GM12875 (cell line): ENCODE results near the gene SSNA1.

Experiments used
- H3K4me3 ChIP-seq: one replicate; pipeline ENCODE4 v1.5.1; 2011; ENCODE audit warnings: low read depth, low read length, control low read depth
- TF ChIP-seq, protein P1 (sequence below): IDR thresholded peaks from 2 replicates; pipeline ENCODE4 v1.5.1; 2011; ENCODE audit warnings: low read depth, mild to moderate bottlenecking, control low read depth, inconsistent platforms, low read length, moderate library complexity, borderline replicate concordance; ENCODE audit not compliant: insufficient read depth

SSNA1 gene

DNA sequence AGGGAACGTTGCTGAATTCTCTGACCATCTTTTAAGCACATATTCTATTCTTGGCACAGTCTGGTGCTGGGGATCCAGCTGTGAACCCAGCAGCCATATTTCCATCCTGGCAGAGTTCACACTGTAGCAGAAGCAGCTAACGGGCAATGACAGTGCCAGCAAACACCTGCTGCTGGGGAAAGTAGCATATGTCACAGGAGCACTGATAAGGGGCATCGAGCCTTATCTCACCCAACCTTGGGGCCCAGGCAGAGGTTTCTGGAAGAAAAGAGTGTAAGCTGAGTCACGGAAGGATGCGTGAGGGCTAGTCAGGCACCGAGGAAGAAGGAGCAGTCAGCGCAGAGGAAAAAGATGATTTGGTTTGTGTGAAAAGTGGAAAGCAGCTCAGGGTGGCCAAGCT lies 18.1 kb downstream of the SSNA1 start:
- peak overlapping the region; percentile 83 for H3K4me3 ChIP-seq
- TF ChIP-seq, protein P1, sequence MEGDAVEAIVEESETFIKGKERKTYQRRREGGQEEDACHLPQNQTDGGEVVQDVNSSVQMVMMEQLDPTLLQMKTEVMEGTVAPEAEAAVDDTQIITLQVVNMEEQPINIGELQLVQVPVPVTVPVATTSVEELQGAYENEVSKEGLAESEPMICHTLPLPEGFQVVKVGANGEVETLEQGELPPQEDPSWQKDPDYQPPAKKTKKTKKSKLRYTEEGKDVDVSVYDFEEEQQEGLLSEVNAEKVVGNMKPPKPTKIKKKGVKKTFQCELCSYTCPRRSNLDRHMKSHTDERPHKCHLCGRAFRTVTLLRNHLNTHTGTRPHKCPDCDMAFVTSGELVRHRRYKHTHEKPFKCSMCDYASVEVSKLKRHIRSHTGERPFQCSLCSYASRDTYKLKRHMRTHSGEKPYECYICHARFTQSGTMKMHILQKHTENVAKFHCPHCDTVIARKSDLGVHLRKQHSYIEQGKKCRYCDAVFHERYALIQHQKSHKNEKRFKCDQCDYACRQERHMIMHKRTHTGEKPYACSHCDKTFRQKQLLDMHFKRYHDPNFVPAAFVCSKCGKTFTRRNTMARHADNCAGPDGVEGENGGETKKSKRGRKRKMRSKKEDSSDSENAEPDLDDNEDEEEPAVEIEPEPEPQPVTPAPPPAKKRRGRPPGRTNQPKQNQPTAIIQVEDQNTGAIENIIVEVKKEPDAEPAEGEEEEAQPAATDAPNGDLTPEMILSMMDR, result no peak

- TF ChIP-seq, protein P1, result no peak
- H3K4me3 ChIP-seq, result no peak overlapping the region
These were observed 23.1 kb downstream of the SSNA1 start for GRCh38 chr9:137211532-137211931.

GRCh38 chr9:137212520-137212919 lies 24.0 kb downstream of the SSNA1 start:
- TF ChIP-seq, protein P1, result no peak
- H3K4me3 ChIP-seq, result no peak overlapping the region

DNA sequence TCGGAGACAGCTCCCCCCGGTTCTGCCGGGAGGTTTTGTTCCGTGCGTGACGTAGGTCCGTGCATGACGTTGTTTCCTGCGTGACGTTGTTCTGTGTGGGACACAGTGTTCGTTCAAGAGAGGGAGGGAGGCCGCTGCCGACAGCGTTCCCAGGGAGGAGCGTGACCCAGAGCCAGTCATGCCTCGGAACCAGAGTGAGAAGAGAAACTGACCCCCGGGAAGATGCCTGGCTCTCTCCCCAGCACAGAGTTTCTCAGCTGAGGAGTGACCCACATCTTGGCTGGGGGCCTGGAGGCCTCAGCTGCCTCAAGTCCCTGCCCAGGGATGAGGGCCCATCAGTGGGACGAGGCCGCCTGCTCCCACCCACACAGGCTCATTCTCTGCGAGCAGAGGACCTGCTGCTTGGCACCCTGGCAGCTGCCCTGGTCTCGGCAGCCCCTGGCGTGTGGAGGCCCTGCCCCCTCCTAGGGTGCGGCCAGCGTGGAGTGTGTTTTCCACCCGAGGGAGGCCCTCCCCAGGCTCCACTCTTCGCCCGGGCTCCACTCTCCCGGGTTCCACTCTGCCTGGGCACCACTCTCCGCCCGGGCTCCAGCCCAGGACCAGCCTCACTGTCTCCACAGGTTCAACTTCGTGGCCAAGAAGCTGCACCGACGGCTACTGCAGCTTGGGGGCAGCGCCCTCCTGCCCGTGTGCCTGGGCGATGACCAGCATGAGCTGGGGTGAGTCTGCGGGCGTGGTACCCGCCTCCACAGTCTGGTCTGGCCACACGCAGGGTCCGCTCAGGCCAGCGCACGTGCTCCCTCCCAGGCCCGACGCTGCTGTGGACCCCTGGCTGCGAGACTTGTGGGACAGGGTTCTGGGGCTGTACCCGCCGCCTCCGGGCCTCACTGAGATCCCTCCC lies 24.9 kb downstream of the SSNA1 start:
- no peak overlapping the region for H3K4me3 ChIP-seq
- TF ChIP-seq, protein P1, result no peak

DNA sequence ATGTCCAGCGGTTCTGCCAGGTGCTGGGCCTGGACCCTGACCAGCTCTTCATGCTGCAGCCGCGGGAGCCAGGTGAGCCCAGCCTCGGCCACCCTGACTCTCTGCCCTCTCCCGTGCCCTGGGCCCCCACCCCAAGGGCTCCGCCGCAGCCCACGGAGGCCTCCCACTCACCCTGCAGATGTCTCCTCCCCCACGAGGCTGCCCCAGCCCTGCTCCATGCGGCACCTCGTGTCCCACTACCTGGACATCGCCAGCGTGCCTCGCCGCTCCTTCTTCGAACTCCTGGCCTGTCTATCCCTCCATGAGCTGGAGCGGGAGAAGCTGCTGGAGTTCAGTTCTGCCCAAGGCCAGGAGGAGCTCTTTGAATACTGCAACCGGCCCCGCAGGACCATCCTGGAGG lies 26.1 kb downstream of the SSNA1 start:
- H3K4me3 ChIP-seq, result no peak overlapping the region
- TF ChIP-seq, protein P1, result no peak

DNA sequence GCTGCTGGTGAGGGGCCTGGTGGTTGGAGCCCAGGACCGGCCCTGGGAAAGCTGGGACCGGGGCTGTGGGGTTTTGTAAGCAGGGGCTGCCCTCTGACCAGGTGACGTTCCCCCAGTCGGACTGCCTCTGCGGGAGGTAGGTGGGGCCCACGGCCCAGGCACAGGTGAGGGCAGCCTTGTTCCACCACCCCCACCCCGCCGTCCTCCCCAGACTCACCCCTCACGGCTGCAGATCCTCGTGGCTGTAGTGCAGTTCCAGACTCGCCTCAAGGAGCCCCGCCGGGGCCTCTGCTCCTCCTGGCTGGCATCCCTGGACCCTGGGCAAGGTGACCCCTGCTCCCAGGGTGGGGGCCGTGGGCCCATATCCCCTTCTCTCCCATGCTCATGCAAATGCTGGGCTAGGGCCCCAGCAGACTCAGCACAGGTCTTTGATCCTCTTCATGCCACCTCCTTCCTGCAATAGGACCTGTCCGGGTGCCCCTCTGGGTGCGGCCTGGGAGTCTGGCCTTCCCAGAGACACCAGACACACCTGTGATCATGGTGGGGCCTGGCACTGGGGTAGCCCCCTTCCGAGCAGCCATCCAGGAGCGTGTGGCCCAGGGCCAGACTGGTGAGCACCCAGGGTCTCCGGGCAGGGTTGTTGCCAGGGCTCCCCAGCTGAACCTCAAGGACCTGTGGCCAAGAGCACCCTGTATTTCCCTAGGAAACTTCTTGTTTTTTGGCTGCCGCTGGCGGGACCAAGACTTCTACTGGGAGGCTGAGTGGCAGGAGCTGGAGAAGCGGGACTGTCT lies 26.9 kb downstream of the SSNA1 start:
- TF ChIP-seq, protein P1, result no peak
- no peak overlapping the region for H3K4me3 ChIP-seq
